HTR-8/SVneo (cell line): ENCODE measurements around the gene TNFRSF6B.
"Not testable (repeated sequence)": the region's sequence is repeated elsewhere in the genome, so short reads cannot be mapped to it uniquely, and the experiment has no call there.

Source experiments
- DNase-seq: peaks from one replicate; pipeline ENCODE4 v3.0.0; 2011; ENCODE audit warnings: low spot score, mixed read lengths; ENCODE audit not compliant: insufficient read length
- FAIRE-seq: peaks from 2 replicates; lab custom pipeline; 2011; peaks lifted over from hg19 to GRCh38; lab: Jason Lieb, UNC

The TNFRSF6B gene

GRCh38 chr20:63696628-63697356 is at the start of gene TNFRSF6B:
TNFRSF6B (plus strand) TSS chr20:63696652; CDS start chr20:63696768, 116 bp downstream.
- DNase-seq (no peak), FAIRE-seq (no peak)

GRCh38 chr20:63648190-63648589 is 48.3 kb upstream of the TNFRSF6B start:
- FAIRE-seq: no peak
- DNase-seq: no peak

GRCh38 chr20:63648895-63649589 is 47.4 kb upstream of the TNFRSF6B start:
- FAIRE-seq: peak; percentile 77
- no peak for DNase-seq

GRCh38 chr20:63650486-63650885 is 46.0 kb upstream of the TNFRSF6B start:
- DNase-seq, FAIRE-seq: not testable (repeated sequence)

- DNase-seq: no peak
- FAIRE-seq: no peak
These were observed 44.6 kb upstream of the TNFRSF6B start for GRCh38 chr20:63651942-63652191.

GRCh38 chr20:63652192-63652980 is 44.1 kb upstream of the TNFRSF6B start:
- no peak for FAIRE-seq

GRCh38 chr20:63653041-63653973 is 43.1 kb upstream of the TNFRSF6B start, which contains the start of gene STMN3:
STMN3 (minus strand) TSS chr20:63653424; CDS start chr20:63653345, 79 bp downstream.
- DNase-seq: peak; percentile 97
- peak; percentile 94 for FAIRE-seq

More at GRCh38 chr20:63652192-63652980, 44.1 kb upstream of the TNFRSF6B start:
- DNase-seq: peak; percentile 88

GRCh38 chr20:63653974-63654668 is 42.3 kb upstream of the TNFRSF6B start:
- FAIRE-seq: no peak
- no peak for DNase-seq

- FAIRE-seq: peak; percentile 92
- no peak for DNase-seq
These were observed 41.2 kb upstream of the TNFRSF6B start for GRCh38 chr20:63655249-63655648.

GRCh38 chr20:63656451-63656850 is 40.0 kb upstream of the TNFRSF6B start:
- FAIRE-seq (no peak), DNase-seq (no peak)

- no peak for FAIRE-seq
- DNase-seq: no peak
These were observed 39.1 kb upstream of the TNFRSF6B start for GRCh38 chr20:63657260-63657936.

GRCh38 chr20:63657937-63658748 is 38.3 kb upstream of the TNFRSF6B start, which contains the start of gene RTEL1:
RTEL1 (plus strand) TSS chr20:63658312; CDS start chr20:63659403, 1,091 bp downstream.
- FAIRE-seq (peak; percentile 98), DNase-seq (peak; percentile 99)

- DNase-seq (no peak), FAIRE-seq (peak; percentile 9)
These were observed 37.7 kb upstream of the TNFRSF6B start for GRCh38 chr20:63658749-63659187.

- no peak for DNase-seq
These were observed 37.1 kb upstream of the TNFRSF6B start for GRCh38 chr20:63659370-63659769.

GRCh38 chr20:63660174-63660573 is 36.3 kb upstream of the TNFRSF6B start:
- FAIRE-seq, DNase-seq: not testable (repeated sequence)

More at GRCh38 chr20:63659370-63659769, 37.1 kb upstream of the TNFRSF6B start:
- FAIRE-seq: peak; percentile 80

GRCh38 chr20:63660622-63661021 is 35.8 kb upstream of the TNFRSF6B start:
- no peak for FAIRE-seq

GRCh38 chr20:63661108-63661507 is 35.3 kb upstream of the TNFRSF6B start:
- FAIRE-seq (no peak), DNase-seq (no peak)

More at GRCh38 chr20:63660622-63661021, 35.8 kb upstream of the TNFRSF6B start:
- DNase-seq: no peak
